ENCODE measurements around the gene UAP1L1.
A peak's percentile ranks its signal among the peaks of the same experiment; 100 is the strongest.

The UAP1L1 gene

GRCh38 chr9:137077758-137078693 lies 709 bp downstream of the UAP1L1 start (continued):
- TF ChIP-seq KLF8 (tag by site-specific recombination; IDR thresholded peaks at IDR 0.05), result peak; percentile 15; the same call in 1 of the 2 replicates
- TF ChIP-seq ZNF394 (tag by site-specific recombination; IDR thresholded peaks at IDR 0.05; ENCODE audit: borderline replicate concordance), result peak; percentile 37; the same call in 1 of the 2 replicates
- TF ChIP-seq ZNF366 (tag by site-specific recombination; conservative IDR thresholded peaks at IDR 0.05), result no peak
- no peak for TF ChIP-seq ZNF654 (tag by site-specific recombination; IDR thresholded peaks at IDR 0.05; ENCODE audit: low read depth)

DNA sequence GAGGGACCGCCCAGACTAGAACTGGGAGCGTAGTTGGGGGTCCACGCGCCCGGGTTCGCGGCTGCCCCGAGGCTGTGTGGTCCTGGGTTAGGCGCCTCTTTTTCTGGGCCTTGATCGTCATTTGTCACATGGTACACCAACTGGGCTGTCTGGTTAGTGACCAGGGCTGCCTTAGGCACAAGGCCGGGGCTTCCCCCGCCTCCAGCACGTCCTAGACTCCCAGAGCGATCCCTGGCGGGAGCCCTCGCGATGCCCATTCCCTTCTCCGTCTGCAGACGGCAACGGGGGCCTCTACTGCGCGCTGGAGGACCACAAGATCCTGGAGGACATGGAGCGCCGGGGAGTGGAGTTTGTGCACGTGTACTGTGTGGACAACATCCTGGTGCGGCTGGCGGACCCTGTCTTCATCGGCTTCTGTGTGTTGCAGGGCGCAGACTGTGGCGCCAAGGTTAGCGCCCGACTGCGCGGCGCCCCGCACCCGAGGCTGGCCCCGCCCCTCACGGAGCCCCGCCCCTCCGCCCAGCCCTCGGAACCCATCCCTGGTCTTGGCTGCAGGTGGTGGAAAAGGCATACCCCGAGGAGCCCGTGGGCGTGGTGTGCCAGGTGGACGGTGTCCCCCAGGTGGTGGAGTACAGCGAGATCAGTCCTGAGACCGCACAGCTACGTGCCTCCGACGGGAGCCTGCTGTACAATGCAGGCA lies 1.5 kb downstream of the UAP1L1 start:
- peaks cover 0 to 46% of the 10 kb centered on the region in 2 experiments; a peak in 1 of 3 replicates for H3K36me3 ChIP-seq (ENCODE audit: control insufficient read depth in 2 of 2, insufficient read depth in 1 of 2, low read length in 2 of 2)
- TF ChIP-seq ZNF292 (tag by site-specific recombination; IDR thresholded peaks at IDR 0.05; ENCODE audit: borderline replicate concordance, low read depth) (no peak), KLF8 (tag by site-specific recombination; IDR thresholded peaks at IDR 0.05) (peak; percentile 48)
- H3K4me1 ChIP-seq (ENCODE audit: control insufficient read depth, insufficient read depth, low read length), result no peaks in the 10 kb centered on the region; the same call in 1 of the 2 replicates
- no peak overlapping the region for H3K27ac ChIP-seq (ENCODE audit: extremely low read depth, low read depth, low read length)
- ChIA-PET POLR2A (no interaction called here), CTCF (interaction anchor here (0.7 to 1.7 kb wide), 3 partner anchors 12 to 50 kb away, joined by 3 to 5 read pairs (median 3); partner anchors contain the start of gene ABCA2)
- no peak overlapping the region for H3K4me3 ChIP-seq (ENCODE audit: low read depth, low read length)
- no peaks in the 10 kb centered on the region for H3K9me3 ChIP-seq (ENCODE audit: control insufficient read depth, insufficient read depth, low read depth, low read length)

GRCh38 chr9:137079401-137079787 lies 2.1 kb downstream of the UAP1L1 start:
- Histone ChIP-seq H3K4me1 (ENCODE audit: control insufficient read depth, insufficient read depth, low read length) (no peaks in the 10 kb centered on the region; the same call in 1 of the 2 replicates), H3K4me3 (ENCODE audit: low read depth, low read length) (no peak overlapping the region), H3K36me3 (ENCODE audit: control insufficient read depth in 2 of 2, insufficient read depth in 1 of 2, low read length in 2 of 2) (peaks cover 0 to 46% of the 10 kb centered on the region in 2 experiments; a peak in 1 of 3 replicates), H3K27ac (ENCODE audit: extremely low read depth, low read depth, low read length) (no peak overlapping the region), H3K9me3 (ENCODE audit: control insufficient read depth, insufficient read depth, low read depth, low read length) (no peaks in the 10 kb centered on the region)
- TF ChIP-seq YY2 (tag by site-specific recombination; IDR thresholded peaks at IDR 0.05), result no peak
- TF ChIP-seq ZNF776 (tag by site-specific recombination; IDR thresholded peaks at IDR 0.05; ENCODE audit: borderline replicate concordance), result no peak
- TF ChIP-seq ZNF529 (tag by site-specific recombination; IDR thresholded peaks at IDR 0.05; ENCODE audit: insufficient replicate concordance), result no peak
- TF ChIP-seq ZNF121 (tag by site-specific recombination; IDR thresholded peaks at IDR 0.05), result no peak
- no peak for TF ChIP-seq ZNF677 (tag by site-specific recombination; IDR thresholded peaks at IDR 0.05)
- TF ChIP-seq ZNF302 (tag by site-specific recombination; IDR thresholded peaks at IDR 0.05; ENCODE audit: low read depth), result no peak
- TF ChIP-seq ZNF660 (tag by site-specific recombination; IDR thresholded peaks at IDR 0.05), result no peak
- TF ChIP-seq ZIC2 (tag by site-specific recombination; IDR thresholded peaks at IDR 0.05), result no peak
- TF ChIP-seq KLF16 (tag by site-specific recombination; IDR thresholded peaks at IDR 0.05), result no peak
- TF ChIP-seq ZNF658 (tag by site-specific recombination; IDR thresholded peaks at IDR 0.05), result no peak
- CTCF ChIA-PET, result interaction anchor here (0.6 to 1.7 kb wide), 3 partner anchors 12 to 51 kb away, joined by 3 to 6 read pairs (median 5); partner anchors contain the start of gene ABCA2
- POLR2A ChIA-PET, result no interaction called here

DNA sequence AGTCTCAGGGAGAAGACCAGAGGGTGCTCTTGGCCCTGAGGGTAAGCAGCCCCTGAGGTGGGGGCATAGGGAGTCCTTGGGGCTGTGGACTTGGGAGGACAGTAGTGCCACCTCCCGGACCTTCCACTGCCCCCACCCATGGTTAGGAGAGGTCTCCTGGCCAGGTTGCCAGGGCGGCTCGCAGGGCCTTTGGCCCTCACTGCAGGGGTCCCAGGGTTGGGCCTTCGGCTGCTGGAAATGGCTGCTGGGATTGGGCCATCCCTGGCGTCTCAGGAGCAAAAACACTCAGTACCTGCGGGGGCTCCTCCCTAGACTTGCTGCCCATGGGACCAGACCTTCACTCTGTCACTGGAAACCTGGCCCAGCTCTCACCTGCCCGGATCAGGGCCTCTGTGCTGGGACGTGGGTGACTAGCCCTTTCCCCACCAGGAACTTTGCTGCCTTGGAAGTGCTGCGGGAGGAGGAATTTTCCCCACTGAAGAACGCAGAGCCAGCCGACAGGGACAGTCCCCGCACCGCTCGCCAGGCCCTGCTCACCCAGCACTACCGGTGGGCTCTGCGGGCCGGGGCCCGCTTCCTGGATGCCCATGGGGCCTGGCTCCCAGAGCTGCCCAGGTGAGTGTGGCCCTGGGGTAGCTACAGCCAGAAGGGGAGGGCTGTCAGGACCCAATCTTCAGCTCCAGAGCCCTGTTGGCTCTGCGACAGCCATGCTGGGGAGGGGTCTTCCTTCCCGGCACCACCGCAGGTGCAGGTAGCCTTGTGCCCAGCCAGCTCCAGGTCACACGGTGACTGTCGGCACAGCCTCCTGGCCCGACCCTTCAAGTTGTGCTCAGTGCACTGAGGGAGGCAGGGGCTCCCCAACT lies 3.2 kb downstream of the UAP1L1 start:
- H3K36me3 ChIP-seq (ENCODE audit: control insufficient read depth in 2 of 2, insufficient read depth in 1 of 2, low read length in 2 of 2), result peaks cover 0 to 46% of the 10 kb centered on the region in 2 experiments; a peak in 1 of 3 replicates
- no peak overlapping the region for H3K27ac ChIP-seq (ENCODE audit: extremely low read depth, low read depth, low read length)
- ChIA-PET CTCF (interaction anchor here (5.9 kb wide), 1 partner anchor 13 kb away, joined by 34 read pairs; no protein-coding TSS in a partner anchor), POLR2A (interaction anchor here (0.7 to 7.8 kb wide), 2 partner anchors 11 to 120 kb away, joined by 3 to 137 read pairs; partner anchors contain the start of genes SAPCD2 and TPRN)
- no peaks in the 10 kb centered on the region; the same call in 1 of the 2 replicates for H3K4me1 ChIP-seq (ENCODE audit: control insufficient read depth, insufficient read depth, low read length)
- no peaks in the 10 kb centered on the region for H3K9me3 ChIP-seq (ENCODE audit: control insufficient read depth, insufficient read depth, low read depth, low read length)
- no peak overlapping the region for H3K4me3 ChIP-seq (ENCODE audit: low read depth, low read length)
- TF ChIP-seq, protein P1, sequence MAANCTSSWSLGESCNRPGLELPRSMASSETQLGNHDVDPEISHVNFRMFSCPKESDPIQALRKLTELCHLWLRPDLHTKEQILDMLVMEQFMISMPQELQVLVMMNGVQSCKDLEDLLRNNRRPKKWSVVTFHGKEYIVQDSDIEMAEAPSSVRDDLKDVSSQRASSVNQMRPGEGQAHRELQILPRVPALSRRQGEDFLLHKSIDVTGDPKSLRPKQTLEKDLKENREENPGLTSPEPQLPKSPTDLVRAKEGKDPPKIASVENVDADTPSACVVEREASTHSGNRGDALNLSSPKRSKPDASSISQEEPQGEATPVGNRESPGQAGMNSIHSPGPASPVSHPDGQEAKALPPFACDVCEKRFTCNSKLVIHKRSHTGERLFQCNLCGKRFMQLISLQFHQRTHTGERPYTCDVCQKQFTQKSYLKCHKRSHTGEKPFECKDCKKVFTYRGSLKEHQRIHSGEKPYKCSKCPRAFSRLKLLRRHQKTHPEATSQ (tag by site-specific recombination; IDR thresholded peaks at IDR 0.05), result no peak
- TF ChIP-seq, protein P2, sequence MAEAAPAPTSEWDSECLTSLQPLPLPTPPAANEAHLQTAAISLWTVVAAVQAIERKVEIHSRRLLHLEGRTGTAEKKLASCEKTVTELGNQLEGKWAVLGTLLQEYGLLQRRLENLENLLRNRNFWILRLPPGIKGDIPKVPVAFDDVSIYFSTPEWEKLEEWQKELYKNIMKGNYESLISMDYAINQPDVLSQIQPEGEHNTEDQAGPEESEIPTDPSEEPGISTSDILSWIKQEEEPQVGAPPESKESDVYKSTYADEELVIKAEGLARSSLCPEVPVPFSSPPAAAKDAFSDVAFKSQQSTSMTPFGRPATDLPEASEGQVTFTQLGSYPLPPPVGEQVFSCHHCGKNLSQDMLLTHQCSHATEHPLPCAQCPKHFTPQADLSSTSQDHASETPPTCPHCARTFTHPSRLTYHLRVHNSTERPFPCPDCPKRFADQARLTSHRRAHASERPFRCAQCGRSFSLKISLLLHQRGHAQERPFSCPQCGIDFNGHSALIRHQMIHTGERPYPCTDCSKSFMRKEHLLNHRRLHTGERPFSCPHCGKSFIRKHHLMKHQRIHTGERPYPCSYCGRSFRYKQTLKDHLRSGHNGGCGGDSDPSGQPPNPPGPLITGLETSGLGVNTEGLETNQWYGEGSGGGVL (tag by site-specific recombination; IDR thresholded peaks at IDR 0.05), result no peak
- TF ChIP-seq ZNF404 (tag by site-specific recombination; IDR thresholded peaks at IDR 0.05), result no peak
- no peak for TF ChIP-seq ZNF416 (tag by site-specific recombination; IDR thresholded peaks at IDR 0.05)
- no peak for TF ChIP-seq ZBTB26 (tag by site-specific recombination; optimal IDR thresholded peaks at IDR 0.05)
- no peak for TF ChIP-seq YY2 (tag by site-specific recombination; IDR thresholded peaks at IDR 0.05)
